ENCODE data around the gene MEX3A. TPM values are rescaled to one million over a fixed set of nuclear protein-coding genes. Genes with fewer than 3 reads are reported as not detected.
A peak's percentile ranks its signal among the peaks of the same experiment; 100 is the strongest.

MEX3A gene
- total and polyA plus RNA-seq, 2 of the 8 experiments (the other 6 are each of a cell fraction or from before 2014, with no cell fraction given) = 34.1 to 52.4 TPM

- TF ChIP-seq TBP (IDR thresholded peaks at IDR 0.05; ENCODE audit: low read depth, low read length) (no peak), EP300 (IDR thresholded peaks at IDR 0.05; ENCODE audit: borderline replicate concordance in 1 of 2, low read depth in 2 of 2, low read length in 2 of 2) (peak in 1 of 2 experiments; percentile 73; a peak in 1 of 3 replicates), RXRA (IDR thresholded peaks at IDR 0.05; ENCODE audit: insufficient read depth, low read depth, low read length) (no peak), CHD2 (IDR thresholded peaks at IDR 0.05; ENCODE audit: low read length) (peak; percentile 63; the same call in 1 of the 2 replicates), JUND (IDR thresholded peaks at IDR 0.05; ENCODE audit: low read length) (no peak), MAFK (IDR thresholded peaks at IDR 0.05; ENCODE audit: low read depth, low read length) (no peak), NANOG (IDR thresholded peaks at IDR 0.05; ENCODE audit: insufficient read depth, low read depth, low read length, poor library complexity, severe bottlenecking) (peak; percentile 49), GTF2F1 (IDR thresholded peaks at IDR 0.05; ENCODE audit: borderline replicate concordance, low read depth, low read length) (no peak), ATF2 (IDR thresholded peaks at IDR 0.05; ENCODE audit: low read length) (no peak), POU5F1 (IDR thresholded peaks at IDR 0.05; ENCODE audit: low read depth, low read length) (no peak), TAF1 (IDR thresholded peaks at IDR 0.05; ENCODE audit: low read depth, low read length) (peak; percentile 30; the same call in 1 of the 2 replicates), USF2 (IDR thresholded peaks at IDR 0.05; ENCODE audit: low read length) (no peak), SP2 (IDR thresholded peaks at IDR 0.05; ENCODE audit: low read length) (no peak), CTCF (IDR thresholded peaks at IDR 0.05; ENCODE audit: control extremely low read depth in 1 of 3, insufficient read depth in 1 of 3, low read depth in 1 of 3, low read length in 3 of 3) (no peak), CEBPB (IDR thresholded peaks at IDR 0.05; ENCODE audit: low read depth, low read length) (no peak), KDM5A (IDR thresholded peaks at IDR 0.05; ENCODE audit: low read length) (no peak), JUN (IDR thresholded peaks at IDR 0.05; ENCODE audit: low read depth, low read length) (no peak), HDAC6 (IDR thresholded peaks at IDR 0.05; ENCODE audit: low read depth, low read length) (no peak), TCF12 (IDR thresholded peaks at IDR 0.05; ENCODE audit: low read depth, low read length) (0 out of 2 replicates have a peak, but pooled peaks have one; percentile 65)
These were observed 24.6 kb upstream of the MEX3A start (continued) for GRCh38 chr1:156106624-156107488.

All from H1 (cell line).